ENCODE measurements around the gene CFAP61.

The CFAP61 gene

DNA sequence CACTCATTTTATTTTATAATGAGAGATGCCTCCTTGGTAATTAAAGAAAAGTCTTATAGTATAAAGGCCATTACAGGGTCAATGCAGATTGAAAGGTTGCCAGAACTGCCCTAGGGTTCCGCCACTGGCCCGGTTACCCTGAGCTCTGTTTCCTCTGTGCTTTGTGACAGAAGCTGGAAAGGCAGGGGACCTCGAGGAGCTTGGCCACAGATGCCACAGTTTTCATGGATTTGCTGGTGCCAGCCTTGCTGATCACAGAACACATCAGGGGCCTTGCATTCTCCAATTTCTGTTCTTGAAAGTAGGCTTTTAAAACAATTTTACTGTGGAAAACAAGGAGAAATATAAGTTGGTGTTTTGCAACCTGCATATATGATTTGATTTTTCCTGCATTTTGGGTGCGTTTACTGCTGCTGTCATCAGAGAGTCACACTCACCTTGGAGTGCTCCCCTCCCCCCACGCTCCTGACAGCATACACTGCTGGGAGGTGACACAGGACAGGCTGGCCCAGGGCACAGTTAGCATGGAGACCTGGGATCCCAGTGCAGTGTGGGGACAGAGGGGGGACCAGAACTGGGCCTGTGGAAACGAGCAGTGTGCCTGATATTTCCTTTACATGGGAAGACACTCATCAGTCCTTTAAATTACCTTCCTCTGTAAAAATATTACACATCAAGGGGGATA lies 142.8 kb downstream of the CFAP61 start:
- TF ChIP-seq GATA3 (IDR thresholded peaks at IDR 0.05; ENCODE audit: low read depth, low read length) (no peak), GATA2 (IDR thresholded peaks at IDR 0.05; ENCODE audit: low read depth, low read length) (no peak)

DNA sequence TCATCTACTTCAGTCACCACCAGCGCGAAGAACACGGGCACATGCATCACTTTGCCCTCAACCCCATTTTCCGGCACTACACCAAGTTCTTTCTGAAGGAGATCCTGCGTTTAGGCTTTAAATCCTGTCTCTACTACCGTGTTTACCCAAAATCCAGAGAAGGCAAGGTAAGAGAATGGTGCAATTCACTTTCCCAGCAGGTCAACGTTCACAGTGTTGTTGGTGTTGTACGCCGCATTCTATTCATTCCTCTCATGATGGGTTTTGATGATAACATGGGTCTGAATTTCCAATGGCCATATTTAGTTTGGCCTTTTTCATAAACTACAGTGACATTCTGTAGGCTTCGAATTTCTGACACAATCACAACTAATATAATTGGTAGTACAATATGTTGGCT lies 144.3 kb downstream of the CFAP61 start:
- TF ChIP-seq GATA3 (IDR thresholded peaks at IDR 0.05; ENCODE audit: low read depth, low read length) (no peak), GATA2 (IDR thresholded peaks at IDR 0.05; ENCODE audit: low read depth, low read length) (no peak)

DNA sequence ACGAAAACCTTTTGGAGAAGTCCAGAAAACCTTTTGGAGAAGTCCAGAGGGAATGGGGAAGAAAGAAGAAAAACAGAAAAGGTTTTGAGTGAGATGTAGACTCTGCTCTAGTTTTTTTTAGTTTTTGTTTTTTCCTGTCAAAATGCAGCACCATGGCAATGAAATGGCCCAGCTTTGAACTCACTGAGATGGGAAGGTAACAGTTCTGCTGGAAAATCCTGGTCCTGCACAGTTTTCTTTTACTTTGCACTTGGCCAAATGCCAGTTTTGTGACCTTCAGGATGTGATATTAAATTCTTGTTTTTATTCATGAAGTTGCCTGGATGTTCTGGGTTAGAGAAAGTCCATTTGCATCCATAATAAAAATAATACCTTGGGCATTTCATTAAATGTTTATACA lies 145.7 kb downstream of the CFAP61 start:
- TF ChIP-seq GATA2 (IDR thresholded peaks at IDR 0.05; ENCODE audit: low read depth, low read length), result no peak
- no peak for TF ChIP-seq GATA3 (IDR thresholded peaks at IDR 0.05; ENCODE audit: low read depth, low read length)

DNA sequence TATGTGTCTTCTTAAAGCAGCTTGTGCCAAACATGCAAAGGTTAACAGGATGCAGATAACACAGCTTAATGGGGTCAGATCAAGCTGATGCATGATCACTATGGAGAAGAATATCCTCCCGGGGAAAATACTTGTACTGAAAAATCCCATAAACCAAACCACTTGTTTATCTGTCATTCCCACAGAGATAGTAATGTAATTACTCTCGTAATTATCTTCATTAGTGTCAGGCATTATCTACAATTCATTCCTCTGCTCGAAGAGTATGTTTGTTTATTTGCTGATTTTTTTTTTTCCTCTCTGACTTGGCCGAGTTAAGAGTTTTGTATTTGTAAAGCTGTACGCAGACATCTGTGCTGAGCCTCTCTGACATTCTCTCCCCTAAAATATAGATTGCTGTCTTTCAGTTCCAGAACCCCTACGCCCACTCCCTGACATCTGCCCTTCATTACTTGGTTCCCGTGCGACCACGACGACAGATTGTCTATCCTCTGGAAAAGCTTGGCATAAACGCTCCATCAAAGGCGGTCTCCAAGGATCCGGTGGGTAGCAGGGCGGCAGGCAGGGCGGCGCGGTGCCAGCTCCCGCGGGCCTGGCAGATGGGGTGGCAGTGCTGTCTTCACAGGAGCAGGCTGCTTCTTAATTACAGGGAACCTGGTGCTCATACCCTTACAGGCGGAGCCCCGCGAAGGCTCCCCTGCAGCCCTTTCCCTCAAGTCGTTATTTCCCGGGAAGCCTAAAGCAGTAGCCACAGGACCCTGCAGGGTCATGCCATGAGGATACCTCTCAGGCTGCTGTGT lies 147.2 kb downstream of the CFAP61 start:
- TF ChIP-seq GATA3 (IDR thresholded peaks at IDR 0.05; ENCODE audit: low read depth, low read length) (peak; percentile 69; the same call in 1 of the 2 replicates), GATA2 (IDR thresholded peaks at IDR 0.05; ENCODE audit: low read depth, low read length) (peak; percentile 84)

DNA sequence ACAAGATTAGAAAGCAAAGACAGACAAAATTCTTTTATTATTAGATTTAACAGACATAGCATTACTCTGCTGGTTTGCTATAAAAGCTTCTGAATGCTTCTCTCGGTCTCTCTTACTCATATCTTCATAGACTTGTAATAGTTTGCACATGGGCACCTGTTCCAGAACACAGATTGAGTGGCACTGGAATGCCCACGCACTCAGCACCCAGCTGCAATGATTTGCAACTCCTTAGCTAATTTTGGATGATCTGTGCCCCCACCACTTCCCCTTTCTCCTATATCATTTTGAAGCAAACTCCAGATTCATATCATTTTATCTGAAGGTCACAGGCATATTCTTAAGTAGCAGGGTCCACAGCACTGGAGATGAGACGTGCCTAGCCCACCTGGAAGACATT lies 148.8 kb downstream of the CFAP61 start:
- no peak for TF ChIP-seq GATA2 (IDR thresholded peaks at IDR 0.05; ENCODE audit: low read depth, low read length)
- TF ChIP-seq GATA3 (IDR thresholded peaks at IDR 0.05; ENCODE audit: low read depth, low read length), result no peak

DNA sequence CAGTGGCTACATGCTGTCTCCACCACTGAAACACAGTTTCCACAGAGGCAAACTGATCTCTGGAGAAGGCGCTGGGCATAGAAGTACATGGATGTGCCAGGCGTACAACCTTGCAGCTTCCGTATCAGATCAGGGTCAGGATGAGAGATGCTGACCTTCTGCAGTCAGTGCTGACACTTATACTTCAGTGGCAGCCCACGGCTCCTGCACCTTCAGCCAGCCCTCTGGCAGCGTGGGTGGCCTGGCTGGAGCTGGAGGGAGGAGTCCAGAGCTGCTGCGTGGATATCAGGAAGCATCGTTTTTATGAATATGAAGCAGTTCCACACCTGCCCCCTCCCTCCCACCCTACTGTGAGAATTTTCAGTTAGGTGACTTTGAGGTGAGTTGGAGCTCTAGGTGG lies 149.3 kb downstream of the CFAP61 start:
- no peak for TF ChIP-seq GATA2 (IDR thresholded peaks at IDR 0.05; ENCODE audit: low read depth, low read length)
- no peak for TF ChIP-seq GATA3 (IDR thresholded peaks at IDR 0.05; ENCODE audit: low read depth, low read length)

DNA sequence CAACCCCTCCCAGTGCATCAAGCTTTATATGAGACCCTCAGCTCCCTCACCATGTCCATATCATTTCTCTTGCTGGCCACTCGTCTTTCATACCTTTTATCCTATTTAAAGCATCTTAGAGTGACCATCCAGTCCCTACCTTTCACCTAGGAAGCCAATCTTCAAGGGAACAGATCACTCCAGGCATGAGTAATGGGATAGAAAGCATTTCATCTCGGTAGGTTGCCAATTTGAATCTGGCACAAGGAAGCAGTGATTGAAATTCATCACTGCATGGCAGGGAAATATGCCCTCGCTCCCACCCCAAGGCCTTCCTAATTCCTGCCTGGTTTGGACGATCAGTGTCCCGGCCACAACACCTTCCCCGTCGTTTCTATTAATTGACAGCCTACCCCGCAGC lies 150.4 kb downstream of the CFAP61 start:
- no peak for TF ChIP-seq GATA2 (IDR thresholded peaks at IDR 0.05; ENCODE audit: low read depth, low read length)
- no peak for TF ChIP-seq GATA3 (IDR thresholded peaks at IDR 0.05; ENCODE audit: low read depth, low read length)

DNA sequence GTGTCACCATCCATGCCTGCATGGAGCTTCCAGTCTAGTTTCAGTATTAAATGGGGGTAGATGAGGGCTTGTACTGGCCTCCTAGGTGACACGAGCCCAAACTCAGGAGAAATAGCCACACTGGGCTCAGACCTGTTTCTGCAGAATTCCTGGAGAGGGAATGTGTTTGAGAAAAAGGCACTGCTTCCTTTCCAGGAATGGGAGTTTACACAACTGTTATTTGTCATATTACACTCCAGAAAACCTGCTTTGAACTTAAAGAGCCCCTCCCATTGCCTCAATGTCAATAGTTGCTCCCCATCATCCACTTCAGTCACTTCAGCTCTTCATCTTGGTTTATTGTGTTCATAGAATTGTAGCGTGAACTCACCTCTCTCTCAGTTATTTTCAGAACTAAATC lies 151.5 kb downstream of the CFAP61 start:
- TF ChIP-seq GATA2 (IDR thresholded peaks at IDR 0.05; ENCODE audit: low read depth, low read length) (no peak), GATA3 (IDR thresholded peaks at IDR 0.05; ENCODE audit: low read depth, low read length) (no peak)

DNA sequence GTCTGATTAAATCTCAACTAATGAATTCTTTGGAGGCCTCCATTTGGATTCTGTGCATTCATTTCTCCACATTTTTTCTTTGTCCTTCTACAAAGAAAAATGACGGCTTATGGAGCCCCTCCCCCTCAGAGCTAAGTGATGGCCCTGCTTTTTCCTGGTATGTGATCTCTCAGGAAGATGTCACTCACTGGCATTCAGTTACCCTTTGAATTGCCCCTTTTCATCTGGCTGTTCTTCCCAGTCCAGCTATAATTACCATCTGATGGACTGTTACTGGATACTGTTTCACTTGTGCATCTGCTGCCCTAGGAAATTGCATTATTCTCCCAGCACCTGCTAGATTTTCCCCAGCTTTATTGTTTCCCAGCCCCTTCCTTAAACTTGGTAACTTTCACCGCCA lies 151.9 kb downstream of the CFAP61 start:
- TF ChIP-seq GATA2 (IDR thresholded peaks at IDR 0.05; ENCODE audit: low read depth, low read length) (no peak), GATA3 (IDR thresholded peaks at IDR 0.05; ENCODE audit: low read depth, low read length) (no peak)

DNA sequence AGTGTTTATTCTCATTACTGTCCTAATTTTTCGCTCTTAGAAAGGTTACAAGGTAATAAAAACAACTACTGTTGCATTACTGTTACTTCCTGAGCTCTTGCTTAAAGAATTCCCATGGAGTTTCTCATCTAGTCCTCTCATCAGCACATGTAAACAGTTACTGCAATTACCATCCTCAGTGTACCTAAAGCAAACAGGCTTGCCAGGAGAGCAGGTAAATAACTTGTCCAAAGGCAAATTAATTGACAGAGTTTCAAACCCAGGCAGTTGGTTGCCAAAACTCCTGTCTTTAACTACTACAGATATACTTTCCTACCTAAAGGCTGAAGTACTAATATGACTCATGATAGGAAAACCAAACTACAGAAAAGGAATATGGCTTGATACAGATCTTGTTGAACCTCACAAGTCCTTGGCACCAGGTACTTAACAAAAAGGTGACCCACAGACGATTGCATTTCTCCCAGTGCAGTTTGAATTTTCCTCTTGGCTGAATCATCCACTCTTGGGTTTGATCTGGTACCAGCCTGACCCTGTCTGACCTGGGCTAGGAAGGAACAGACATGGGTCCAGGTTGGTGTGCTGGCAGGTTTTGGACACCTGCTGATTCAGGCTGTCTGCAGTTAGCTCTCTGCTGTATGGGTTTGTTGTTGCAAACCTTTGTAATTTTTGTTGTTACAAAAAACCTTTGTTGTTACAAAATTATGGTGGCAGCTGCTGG lies 153.0 kb downstream of the CFAP61 start:
- TF ChIP-seq GATA2 (IDR thresholded peaks at IDR 0.05; ENCODE audit: low read depth, low read length) (no peak), GATA3 (IDR thresholded peaks at IDR 0.05; ENCODE audit: low read depth, low read length) (no peak)

DNA sequence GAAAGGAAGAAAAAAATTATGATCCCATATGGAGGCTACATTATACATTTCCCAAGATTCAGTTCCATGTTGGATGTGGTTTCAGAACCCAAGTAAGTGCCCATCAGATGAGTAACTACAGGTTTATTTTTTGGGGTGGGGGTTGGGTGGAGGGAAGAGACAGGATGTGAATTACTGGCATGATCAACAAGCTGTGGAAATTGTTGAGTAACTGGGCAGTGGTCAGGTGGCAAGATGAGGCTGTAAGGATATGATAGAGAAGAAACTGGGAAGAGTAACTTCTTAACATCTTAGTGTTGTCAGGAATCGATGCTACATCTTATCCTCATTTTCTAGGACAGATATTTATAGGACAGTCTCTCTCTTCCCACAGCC lies 153.5 kb downstream of the CFAP61 start:
- TF ChIP-seq GATA2 (IDR thresholded peaks at IDR 0.05; ENCODE audit: low read depth, low read length) (no peak), GATA3 (IDR thresholded peaks at IDR 0.05; ENCODE audit: low read depth, low read length) (no peak)

DNA sequence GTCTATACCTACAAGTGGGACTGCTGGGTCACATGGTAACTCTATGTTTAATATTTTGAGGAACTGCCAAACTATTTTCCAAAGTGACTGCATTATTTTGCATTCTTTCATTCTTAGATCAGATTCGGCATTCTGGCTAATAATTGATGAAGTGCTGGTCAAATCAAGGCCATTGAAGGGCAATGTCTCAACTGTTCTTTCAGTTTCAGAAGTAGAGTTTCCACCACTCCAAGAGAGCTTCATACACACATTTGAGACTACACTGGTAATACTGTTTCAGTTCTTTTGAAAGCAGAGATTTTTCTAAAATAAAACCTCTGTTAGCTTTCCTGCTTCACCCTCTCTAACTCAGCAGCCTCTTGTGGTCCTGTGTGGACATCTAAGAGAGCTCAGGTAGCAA lies 154.5 kb downstream of the CFAP61 start:
- TF ChIP-seq GATA3 (IDR thresholded peaks at IDR 0.05; ENCODE audit: low read depth, low read length), result no peak
- no peak for TF ChIP-seq GATA2 (IDR thresholded peaks at IDR 0.05; ENCODE audit: low read depth, low read length)

DNA sequence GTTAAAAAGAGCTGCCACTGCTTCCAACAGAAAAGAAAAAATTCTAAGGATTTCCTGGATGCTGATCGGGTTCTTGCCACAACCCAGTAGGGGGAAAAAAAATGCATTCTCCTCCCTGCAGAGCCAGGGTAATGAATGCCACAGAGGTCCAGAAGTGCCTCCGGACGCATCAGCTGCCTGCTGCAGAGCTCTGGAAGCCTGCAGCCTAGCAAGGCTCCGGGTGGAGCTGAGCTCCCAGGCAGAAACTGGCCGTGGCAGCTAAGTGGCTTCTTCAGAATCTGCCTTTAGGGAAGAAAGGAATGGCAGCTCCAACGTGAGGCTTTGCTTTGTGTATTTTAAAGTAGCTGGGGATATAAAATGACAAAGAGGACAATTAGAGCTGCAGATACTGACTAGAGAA lies 155.0 kb downstream of the CFAP61 start:
- TF ChIP-seq GATA2 (IDR thresholded peaks at IDR 0.05; ENCODE audit: low read depth, low read length) (no peak), GATA3 (IDR thresholded peaks at IDR 0.05; ENCODE audit: low read depth, low read length) (no peak)

DNA sequence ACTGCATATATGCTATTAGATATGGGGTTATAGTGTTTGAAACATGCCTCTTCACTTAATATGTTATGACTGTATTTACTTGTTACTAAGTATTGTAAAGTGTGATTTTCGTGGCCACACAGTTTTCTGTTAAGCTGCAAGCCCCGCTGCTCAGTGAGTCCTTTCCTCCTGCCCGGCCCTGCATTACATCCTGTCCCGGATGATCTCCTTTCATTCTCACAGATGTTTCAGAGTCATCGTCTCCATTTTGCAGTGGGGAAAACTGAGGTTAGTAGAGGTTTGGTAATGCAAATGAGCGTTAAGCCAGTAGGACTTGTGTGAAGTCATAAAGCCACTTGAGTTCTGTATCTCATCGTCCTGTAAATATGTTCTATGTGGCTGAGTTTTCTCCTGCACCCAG lies 155.5 kb downstream of the CFAP61 start:
- TF ChIP-seq GATA2 (IDR thresholded peaks at IDR 0.05; ENCODE audit: low read depth, low read length) (no peak), GATA3 (IDR thresholded peaks at IDR 0.05; ENCODE audit: low read depth, low read length) (no peak)

Data from SH-SY5Y (cell line).